H9 (cell line): ENCODE measurements around the gene RASSF8. TPM values are rescaled to one million over a fixed set of nuclear protein-coding genes. Genes with fewer than 3 reads are reported as not detected.

Experiments used
- DNase-seq: peaks from one replicate; pipeline ENCODE4 v3.0.0-alpha.2; 2017
- H2AFZ ChIP-seq: one replicate; pipeline ENCODE4 v1.6.1; 2013; ENCODE audit warnings: mild to moderate bottlenecking, low read length, control low read depth, moderate library complexity
- H2AK5ac ChIP-seq: 2 replicates; pipeline ENCODE4 v1.6.1; 2013; ENCODE audit warnings: low read length, control low read depth, mixed read lengths; ENCODE audit not compliant: insufficient read length
- H2BK120ac ChIP-seq: one replicate; pipeline ENCODE4 v1.6.1; 2013; ENCODE audit warnings: low read depth, mild to moderate bottlenecking, low read length, control low read depth, inconsistent platforms; ENCODE audit not compliant: poor library complexity, severe bottlenecking
- H2BK12ac ChIP-seq: 2 replicates; pipeline ENCODE4 v1.6.1; 2013; ENCODE audit warnings: low read length, control low read depth, mixed read lengths, low read depth; ENCODE audit not compliant: insufficient read length
- H2BK15ac ChIP-seq: 2 replicates; pipeline ENCODE4 v1.6.1; 2013; ENCODE audit warnings: low read depth, low read length, control low read depth
- H2BK20ac ChIP-seq: one replicate; pipeline ENCODE4 v1.6.1; 2013; ENCODE audit warnings: low read depth, mild to moderate bottlenecking, low read length, control low read depth, inconsistent platforms; ENCODE audit not compliant: poor library complexity, severe bottlenecking
- H2BK5ac ChIP-seq: 2 replicates; pipeline ENCODE4 v1.6.1; 2013; ENCODE audit warnings: low read length, control low read depth, mixed read lengths; ENCODE audit not compliant: insufficient read length
- H3K14ac ChIP-seq: 2 replicates; pipeline ENCODE4 v1.6.1; 2013; ENCODE audit warnings: low read length, control low read depth; ENCODE audit not compliant: insufficient read depth
- H3K18ac ChIP-seq: 2 replicates; pipeline ENCODE4 v1.6.1; 2013; ENCODE audit warnings: low read depth, mild to moderate bottlenecking, mixed read lengths, low read length, control low read depth; ENCODE audit not compliant: insufficient read length
- H3K23ac ChIP-seq: 2 replicates; pipeline ENCODE4 v1.6.1; 2013; ENCODE audit warnings: low read length, control low read depth, mixed read lengths, low read depth; ENCODE audit not compliant: insufficient read length
- H3K23me2 ChIP-seq: 2 replicates; pipeline ENCODE4 v1.6.1; 2013; ENCODE audit warnings: low read depth, mild to moderate bottlenecking, mixed read lengths, low read length, control low read depth; ENCODE audit not compliant: insufficient read length, poor library complexity, severe bottlenecking
- H3K27ac ChIP-seq: 2 replicates; pipeline ENCODE4 v1.5.1; 2013; ENCODE audit warnings: low read length, control low read depth, mixed read lengths, low read depth; ENCODE audit not compliant: insufficient read length
- H3K27me3 ChIP-seq: 2 replicates; pipeline ENCODE4 v1.6.1; 2013; ENCODE audit warnings: low read length, control low read depth, inconsistent platforms; ENCODE audit not compliant: insufficient read depth
- H3K4ac ChIP-seq: 2 replicates; pipeline ENCODE4 v1.6.1; 2013; ENCODE audit warnings: low read depth, mild to moderate bottlenecking, control low read depth, inconsistent platforms, low read length, moderate library complexity
- H3K4me1 ChIP-seq: 2 replicates; pipeline ENCODE4 v1.6.1; 2013; ENCODE audit warnings: low read length, control low read depth, inconsistent platforms; ENCODE audit not compliant: insufficient read depth
- H3K4me2 ChIP-seq: 2 replicates; pipeline ENCODE4 v1.6.1; 2013; ENCODE audit warnings: low read length, control low read depth, mixed read lengths; ENCODE audit not compliant: insufficient read length, insufficient read depth
- H3K56ac ChIP-seq: 2 replicates; pipeline ENCODE4 v1.6.1; 2013; ENCODE audit warnings: low read depth, mild to moderate bottlenecking, mixed read lengths, low read length, control low read depth; ENCODE audit not compliant: insufficient read length
- H3K79me1 ChIP-seq: 2 replicates; pipeline ENCODE4 v1.6.1; 2013; ENCODE audit warnings: low read depth, mild to moderate bottlenecking, moderate library complexity, low read length, control low read depth, inconsistent platforms; ENCODE audit not compliant: insufficient read depth, poor library complexity, severe bottlenecking
- H3K79me2 ChIP-seq: 2 replicates; pipeline ENCODE4 v1.6.1; 2013; ENCODE audit warnings: low read length, control low read depth, inconsistent platforms; ENCODE audit not compliant: insufficient read depth
- H3K9ac ChIP-seq: 2 replicates; pipeline ENCODE4 v1.6.1; 2013; ENCODE audit warnings: low read length, control low read depth, mixed read lengths; ENCODE audit not compliant: insufficient read length; ENCODE audit errors: extremely low read depth
- H3K9me3 ChIP-seq: one replicate; pipeline ENCODE4 v1.6.1; 2013; ENCODE audit warnings: low read depth, low read length, inconsistent platforms; ENCODE audit not compliant: control insufficient read depth
- H3T11ph ChIP-seq: one replicate; pipeline ENCODE4 v1.6.1; 2013; ENCODE audit warnings: mild to moderate bottlenecking, low read length, control low read depth, inconsistent platforms
- H4K20me1 ChIP-seq: one replicate; pipeline ENCODE4 v1.6.1; 2013; ENCODE audit not compliant: control insufficient read depth, insufficient read length, insufficient read depth
- H4K5ac ChIP-seq: 2 replicates; pipeline ENCODE4 v1.6.1; 2013; ENCODE audit warnings: low read depth, mild to moderate bottlenecking, mixed read lengths, low read length, control low read depth; ENCODE audit not compliant: insufficient read length
- H4K8ac ChIP-seq: replicated peaks from 2 replicates; pipeline ENCODE4 v1.6.1; 2013; ENCODE audit warnings: low read length, control low read depth, mixed read lengths, low read depth; ENCODE audit not compliant: insufficient read length
- H4K91ac ChIP-seq: 2 replicates; pipeline ENCODE4 v1.6.1; 2013; ENCODE audit warnings: low read depth, mild to moderate bottlenecking, moderate library complexity, mixed read lengths, low read length, control low read depth; ENCODE audit not compliant: insufficient read length
- H3K27ac Mint-ChIP-seq, 3 experiments: 2 replicates in 2 of 3; 3 replicates in 1 of 3; pipeline ENCODE4 v1.8.0; 2020 to 2021; ENCODE audit warnings: mixed read lengths in 3 of 3, mild to moderate bottlenecking in 1 of 3, moderate library complexity in 1 of 3
- H3K27me3 Mint-ChIP-seq: 2 replicates; pipeline ENCODE4 v1.8.0; 2021; ENCODE audit warnings: low read depth, mild to moderate bottlenecking, moderate library complexity, mixed read lengths
- H3K36me3 Mint-ChIP-seq, 3 experiments: 2 replicates in 2 of 3; 3 replicates in 1 of 3; pipeline ENCODE4 v1.8.0; 2020 to 2021; ENCODE audit warnings: low read depth in 3 of 3, mixed read lengths in 3 of 3; ENCODE audit not compliant: insufficient read depth in 1 of 3
- H3K4me1 Mint-ChIP-seq, 2 experiments: 2 replicates each; pipeline ENCODE4 v1.8.0; 2020; ENCODE audit warnings: mixed read lengths in 2 of 2
- H3K4me3 Mint-ChIP-seq, 2 experiments: 2 replicates in 1 of 2; 3 replicates in 1 of 2; pipeline ENCODE4 v1.8.0; 2020 to 2021; ENCODE audit warnings: mild to moderate bottlenecking in 2 of 2, mixed read lengths in 2 of 2, moderate library complexity in 1 of 2
- H3K9me3 Mint-ChIP-seq, 2 experiments: 2 replicates in 1 of 2; 3 replicates in 1 of 2; pipeline ENCODE4 v1.8.0; 2020; ENCODE audit warnings: mild to moderate bottlenecking in 2 of 2, mixed read lengths in 2 of 2, moderate library complexity in 1 of 2
- WGBS: extraction: QIAGEN DNeasy Blood & Tissue Kit; methylation state at CpG from one replicate; pipeline ENCODE4 v1.1.7; 2013; ENCODE audit warnings: missing lambda C conversion rate, low lambda C conversion rate, mixed read lengths; ENCODE audit not compliant: insufficient read length; ENCODE audit errors: extremely low coverage; 5-methylcytosine and 5-hydroxymethylcytosine counted together
- total RNA-seq: library from RNA; stranded (reverse); gene quantifications from 2 replicates; pipeline ENCODE4 v1.2.1, GENCODE V29; 2021
- TF ChIP-seq, protein P1 (sequence below): fragments of 200-600 bp; sonication (generic); conservative IDR thresholded peaks from 3 replicates; pipeline ENCODE4 v1.8.0; 2021; ENCODE audit warnings: antibody characterized with exemption, mild to moderate bottlenecking

RASSF8 gene
- total RNA-seq, 1 experiment from 2014 or later: 38.8 TPM

GRCh38 chr12:26116829-26117715 lies 158.6 kb downstream of the RASSF8 start:
- no peak overlapping the region for H2BK15ac ChIP-seq
- Mint-ChIP-seq H3K36me3 (no peaks in the 10 kb centered on the region), H3K9me3 (no peaks in the 10 kb centered on the region; a peak in 1 of 5 replicates), H3K4me3 (no peak overlapping the region; a peak in 1 of 5 replicates), H3K4me1 (peaks cover 37 to 45% of the 10 kb centered on the region in 2 experiments), H3K27ac (no peak overlapping the region), H3K27me3 (peaks cover 87% of the 10 kb centered on the region)
- H3K23ac ChIP-seq: no peak overlapping the region
- no peak overlapping the region for H2AK5ac ChIP-seq
- no peak overlapping the region for H3K27ac ChIP-seq
- no peak overlapping the region for H3T11ph ChIP-seq
- no peak overlapping the region for H3K14ac ChIP-seq
- no peak overlapping the region for H3K4ac ChIP-seq
- H2AFZ ChIP-seq: no peak overlapping the region
- no peaks in the 10 kb centered on the region for H4K20me1 ChIP-seq
- H3K56ac ChIP-seq: no peak overlapping the region
- no peak overlapping the region for H3K4me2 ChIP-seq
- no peaks in the 10 kb centered on the region for H3K9me3 ChIP-seq
- H3K9ac ChIP-seq: no peak overlapping the region
- no peak overlapping the region for H2BK5ac ChIP-seq
- WGBS: no CpG with 5 or more reads among the region's 6 CpGs
- peaks cover 11% of the 10 kb centered on the region for H3K23me2 ChIP-seq
- H4K8ac ChIP-seq: no peak overlapping the region
- no peaks in the 10 kb centered on the region; the same call in 1 of the 2 replicates for H3K4me1 ChIP-seq
- no peaks in the 10 kb centered on the region for H3K79me2 ChIP-seq
- no peak overlapping the region for H4K5ac ChIP-seq
- H3K27me3 ChIP-seq: peaks cover 16% of the 10 kb centered on the region; the same call in 1 of the 2 replicates
- no peak overlapping the region for H4K91ac ChIP-seq
- H2BK120ac ChIP-seq: no peak overlapping the region
- no peak for DNase-seq
- H2BK20ac ChIP-seq: no peak overlapping the region
- H3K79me1 ChIP-seq: no peaks in the 10 kb centered on the region
- H3K18ac ChIP-seq: no peak overlapping the region
- H2BK12ac ChIP-seq: no peak overlapping the region
- TF ChIP-seq, protein P1, sequence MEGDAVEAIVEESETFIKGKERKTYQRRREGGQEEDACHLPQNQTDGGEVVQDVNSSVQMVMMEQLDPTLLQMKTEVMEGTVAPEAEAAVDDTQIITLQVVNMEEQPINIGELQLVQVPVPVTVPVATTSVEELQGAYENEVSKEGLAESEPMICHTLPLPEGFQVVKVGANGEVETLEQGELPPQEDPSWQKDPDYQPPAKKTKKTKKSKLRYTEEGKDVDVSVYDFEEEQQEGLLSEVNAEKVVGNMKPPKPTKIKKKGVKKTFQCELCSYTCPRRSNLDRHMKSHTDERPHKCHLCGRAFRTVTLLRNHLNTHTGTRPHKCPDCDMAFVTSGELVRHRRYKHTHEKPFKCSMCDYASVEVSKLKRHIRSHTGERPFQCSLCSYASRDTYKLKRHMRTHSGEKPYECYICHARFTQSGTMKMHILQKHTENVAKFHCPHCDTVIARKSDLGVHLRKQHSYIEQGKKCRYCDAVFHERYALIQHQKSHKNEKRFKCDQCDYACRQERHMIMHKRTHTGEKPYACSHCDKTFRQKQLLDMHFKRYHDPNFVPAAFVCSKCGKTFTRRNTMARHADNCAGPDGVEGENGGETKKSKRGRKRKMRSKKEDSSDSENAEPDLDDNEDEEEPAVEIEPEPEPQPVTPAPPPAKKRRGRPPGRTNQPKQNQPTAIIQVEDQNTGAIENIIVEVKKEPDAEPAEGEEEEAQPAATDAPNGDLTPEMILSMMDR: no peak
